HG03103 (cell line): ENCODE measurements around the gene DERA.
"Not testable (repeated sequence)": the region's sequence is repeated elsewhere in the genome, so short reads cannot be mapped to it uniquely, and the experiment has no call there.

Source experiments
- ATAC-seq: cut with Tn5 transposase; IDR thresholded peaks from one replicate; pipeline ENCODE4 v1.9.1; 2021; ENCODE audit warnings: low read depth; ENCODE audit not compliant: unreplicated experiment

DERA gene

GRCh38 chr12:15997910-15998309 lies 86.8 kb downstream of the DERA start:
- no peak for ATAC-seq

GRCh38 chr12:16002880-16003279 lies 91.7 kb downstream of the DERA start:
- ATAC-seq = no peak

GRCh38 chr12:16003460-16003859 lies 92.3 kb downstream of the DERA start:
- no peak for ATAC-seq

GRCh38 chr12:16006752-16007151 lies 95.6 kb downstream of the DERA start:
- ATAC-seq = no peak

- no peak for ATAC-seq
These were observed 97.3 kb downstream of the DERA start for GRCh38 chr12:16008421-16008824.

GRCh38 chr12:16012117-16012516 lies 101.0 kb downstream of the DERA start:
- ATAC-seq = no peak

- not testable (repeated sequence) for ATAC-seq
These were observed 102.6 kb downstream of the DERA start for GRCh38 chr12:16013722-16014121.

GRCh38 chr12:16014394-16014793 lies 103.3 kb downstream of the DERA start:
- ATAC-seq = not testable (repeated sequence)

- no peak for ATAC-seq
These were observed 105.6 kb downstream of the DERA start for GRCh38 chr12:16016748-16017147.

- ATAC-seq = no peak
These were observed 107.2 kb downstream of the DERA start for GRCh38 chr12:16018306-16018705.

GRCh38 chr12:16019136-16019535 lies 108.0 kb downstream of the DERA start:
- ATAC-seq = no peak

- no peak for ATAC-seq
These were observed 108.9 kb downstream of the DERA start for GRCh38 chr12:16020031-16020430.

GRCh38 chr12:16021026-16021425 lies 109.9 kb downstream of the DERA start:
- no peak for ATAC-seq

- no peak for ATAC-seq
These were observed 110.5 kb downstream of the DERA start for GRCh38 chr12:16021676-16022075.

- ATAC-seq = no peak
These were observed 115.9 kb downstream of the DERA start for GRCh38 chr12:16027002-16027401.

GRCh38 chr12:16030744-16031143 lies 119.6 kb downstream of the DERA start:
- no peak for ATAC-seq

GRCh38 chr12:16034136-16034817 lies 123.1 kb downstream of the DERA start:
- no peak for ATAC-seq

GRCh38 chr12:16036073-16036472 lies 124.9 kb downstream of the DERA start:
- ATAC-seq = no peak

GRCh38 chr12:16037533-16037932 lies 126.4 kb downstream of the DERA start:
- ATAC-seq = no peak

GRCh38 chr12:16043480-16043879 lies 132.3 kb downstream of the DERA start:
- ATAC-seq = no peak

- ATAC-seq = no peak
These were observed 135.1 kb downstream of the DERA start for GRCh38 chr12:16046266-16046665.

- ATAC-seq = no peak
These were observed 137.4 kb downstream of the DERA start for GRCh38 chr12:16048511-16048910.

- ATAC-seq = no peak
These were observed 145.8 kb downstream of the DERA start for GRCh38 chr12:16056910-16057309.
